Measurements from ENCODE around the gene CPAMD8. TPM values are rescaled to one million over a fixed set of nuclear protein-coding genes. Genes with fewer than 3 reads are reported as not detected.

The CPAMD8 gene
- total and polyA plus RNA-seq, 12 donors = 3.1 to 33.7 (median 9.2) TPM

DNA sequence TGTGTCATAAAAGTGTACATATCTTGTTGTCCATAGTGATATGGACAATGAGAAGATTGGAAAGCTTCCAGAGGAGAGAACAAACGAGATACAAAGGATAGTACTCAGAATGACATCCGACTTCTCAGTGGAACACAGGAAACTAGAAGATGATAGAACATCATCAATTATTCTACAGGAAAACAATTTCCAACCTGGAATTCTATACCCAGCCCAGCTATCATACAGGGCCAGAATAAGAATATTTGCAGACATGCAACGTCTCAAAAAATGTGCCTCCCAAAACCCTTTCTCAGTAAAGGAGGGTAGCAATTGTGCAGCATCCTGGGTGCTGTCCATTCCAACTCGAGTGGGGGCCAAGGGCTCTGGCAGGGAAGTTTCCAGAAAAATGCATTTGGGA lies 113.8 kb downstream of the CPAMD8 start:
- no peak for TF ChIP-seq POLR2A (IDR thresholded peaks at IDR 0.05)
- TF ChIP-seq, protein P1, sequence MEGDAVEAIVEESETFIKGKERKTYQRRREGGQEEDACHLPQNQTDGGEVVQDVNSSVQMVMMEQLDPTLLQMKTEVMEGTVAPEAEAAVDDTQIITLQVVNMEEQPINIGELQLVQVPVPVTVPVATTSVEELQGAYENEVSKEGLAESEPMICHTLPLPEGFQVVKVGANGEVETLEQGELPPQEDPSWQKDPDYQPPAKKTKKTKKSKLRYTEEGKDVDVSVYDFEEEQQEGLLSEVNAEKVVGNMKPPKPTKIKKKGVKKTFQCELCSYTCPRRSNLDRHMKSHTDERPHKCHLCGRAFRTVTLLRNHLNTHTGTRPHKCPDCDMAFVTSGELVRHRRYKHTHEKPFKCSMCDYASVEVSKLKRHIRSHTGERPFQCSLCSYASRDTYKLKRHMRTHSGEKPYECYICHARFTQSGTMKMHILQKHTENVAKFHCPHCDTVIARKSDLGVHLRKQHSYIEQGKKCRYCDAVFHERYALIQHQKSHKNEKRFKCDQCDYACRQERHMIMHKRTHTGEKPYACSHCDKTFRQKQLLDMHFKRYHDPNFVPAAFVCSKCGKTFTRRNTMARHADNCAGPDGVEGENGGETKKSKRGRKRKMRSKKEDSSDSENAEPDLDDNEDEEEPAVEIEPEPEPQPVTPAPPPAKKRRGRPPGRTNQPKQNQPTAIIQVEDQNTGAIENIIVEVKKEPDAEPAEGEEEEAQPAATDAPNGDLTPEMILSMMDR (IDR thresholded peaks at IDR 0.05) = no peak
- no peak overlapping the region for H3K4me3 ChIP-seq
- no peak for DNase-seq
- WGBS, 4 donors = 63 to 80% (median 71%) methylated on average over 4 of the region's 4 CpGs
- peaks cover 0 to 4% (median 0%) of the 10 kb centered on the region in 3 donors for H3K9me3 ChIP-seq (replicated peaks in 1 of 3)
- intact Hi-C loops (cut with DNase I) = no loop called here
- no peaks in the 10 kb centered on the region for H3K4me1 ChIP-seq (replicated peaks in 1 of 2)
- H3K27me3 ChIP-seq = no peaks in the 10 kb centered on the region
- H3K27ac ChIP-seq = no peak overlapping the region
- no peaks in the 10 kb centered on the region for H3K36me3 ChIP-seq (replicated peaks in 1 of 2)

DNA sequence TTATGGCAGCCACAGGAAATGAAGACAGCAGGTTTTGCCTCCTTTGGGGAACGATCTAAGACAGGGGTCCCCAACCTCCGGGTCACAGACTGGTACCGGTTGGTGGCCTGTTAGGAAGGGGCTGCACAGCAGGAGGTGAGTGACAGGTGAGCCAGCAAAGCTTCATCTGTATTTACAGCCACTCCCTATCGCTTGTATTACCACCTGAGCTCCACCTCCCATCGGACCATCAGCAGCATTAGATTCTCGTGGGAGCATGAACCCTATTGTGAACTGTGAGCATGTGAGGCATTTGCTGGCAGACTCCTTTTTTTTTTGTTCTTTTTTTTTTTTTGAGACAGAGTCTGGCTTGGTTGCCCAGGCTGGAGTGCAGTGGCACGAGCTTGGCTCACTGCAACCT lies 115.6 kb downstream of the CPAMD8 start:
- no peaks in the 10 kb centered on the region for H3K4me1 ChIP-seq (replicated peaks in 1 of 2)
- no peaks in the 10 kb centered on the region for H3K27me3 ChIP-seq
- intact Hi-C loops (cut with DNase I) = no loop called here
- H3K4me3 ChIP-seq = no peak overlapping the region
- DNase-seq = no peak
- H3K27ac ChIP-seq = no peak overlapping the region
- H3K9me3 ChIP-seq (replicated peaks in 1 of 3) = peaks cover 0 to 4% (median 0%) of the 10 kb centered on the region in 3 donors
- WGBS, 4 donors = 81 to 91% (median 87%) methylated on average over 7 of the region's 7 CpGs
- no peaks in the 10 kb centered on the region for H3K36me3 ChIP-seq (replicated peaks in 1 of 2)
- TF ChIP-seq POLR2A (IDR thresholded peaks at IDR 0.05) = no peak
- TF ChIP-seq, protein P1 (IDR thresholded peaks at IDR 0.05) = no peak

DNA sequence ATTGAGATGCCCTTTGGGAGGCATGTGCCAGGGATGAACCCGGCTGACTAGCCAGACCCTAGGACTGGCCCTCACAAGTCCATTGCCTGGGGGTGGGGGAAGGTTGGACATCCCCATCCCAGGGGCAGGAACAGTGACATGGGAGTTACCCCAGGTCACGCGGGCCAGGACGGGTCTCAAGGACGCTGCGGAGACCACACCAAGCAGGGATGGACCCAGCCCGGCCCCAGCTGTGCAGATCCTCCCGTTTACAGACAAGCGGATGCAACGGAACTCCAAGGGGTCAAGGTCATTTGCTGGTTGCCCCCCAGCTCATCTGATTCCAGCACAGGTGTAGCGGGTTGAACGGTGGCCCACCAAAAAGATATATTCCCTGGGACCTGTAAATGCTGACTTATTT lies 117.9 kb downstream of the CPAMD8 start:
- H3K4me3 ChIP-seq = no peak overlapping the region
- DNase-seq = no peak
- no peak overlapping the region for H3K27ac ChIP-seq
- no peak for TF ChIP-seq POLR2A (IDR thresholded peaks at IDR 0.05)
- TF ChIP-seq, protein P1 (IDR thresholded peaks at IDR 0.05) = no peak
- peaks cover 0 to 4% (median 0%) of the 10 kb centered on the region in 3 donors for H3K9me3 ChIP-seq (replicated peaks in 1 of 3)
- WGBS, 4 donors = 55 to 83% (median 77%) methylated on average over 3 to 12 of the region's 12 CpGs
- H3K27me3 ChIP-seq = no peaks in the 10 kb centered on the region
- intact Hi-C loops (cut with DNase I) = loop anchor here in 1 of 2 donors (10.0 kb wide), 1 partner anchor 134 kb away; no protein-coding TSS in a partner anchor
- no peaks in the 10 kb centered on the region for H3K36me3 ChIP-seq (replicated peaks in 1 of 2)
- no peaks in the 10 kb centered on the region for H3K4me1 ChIP-seq (replicated peaks in 1 of 2)

DNA sequence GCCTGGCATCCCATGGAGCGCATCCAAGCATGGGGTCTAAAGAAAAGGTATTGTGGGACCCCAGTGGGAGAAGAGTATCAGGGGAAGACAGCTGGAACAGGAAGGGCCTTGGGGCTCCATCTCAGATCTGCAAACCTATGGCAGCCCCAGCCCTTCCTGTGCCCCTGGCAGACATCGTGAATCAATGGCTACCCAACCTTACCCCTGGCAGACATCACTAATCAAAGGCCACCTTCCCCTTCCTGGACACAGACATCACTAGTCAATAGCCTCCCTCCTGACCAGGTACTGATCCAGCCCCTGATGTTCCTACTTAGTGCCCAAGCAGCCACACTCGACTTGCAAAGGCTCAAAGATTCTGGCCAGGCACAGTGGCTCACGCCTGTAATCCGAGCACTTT lies 122.0 kb downstream of the CPAMD8 start:
- Histone ChIP-seq H3K4me1 (replicated peaks in 1 of 2) (no peaks in the 10 kb centered on the region), H3K9me3 (replicated peaks in 1 of 3) (no peaks in the 10 kb centered on the region), H3K4me3 (no peak overlapping the region), H3K27ac (no peak overlapping the region), H3K36me3 (replicated peaks in 1 of 2) (no peaks in the 10 kb centered on the region), H3K27me3 (no peaks in the 10 kb centered on the region)
- DNase-seq = no peak
- 45 to 83% (median 64%) methylated on average over 3 to 5 of the region's 5 CpGs for WGBS, 4 donors
- intact Hi-C loops (cut with DNase I) = loop anchor here (5.0 to 10.0 kb wide), 2 partner anchors 127 to 130 kb away; no protein-coding TSS in a partner anchor
- TF ChIP-seq, protein P1 (IDR thresholded peaks at IDR 0.05) = no peak
- TF ChIP-seq POLR2A (IDR thresholded peaks at IDR 0.05) = no peak

All from adrenal gland (tissue), 12 donors.